Pericardium fibroblast (primary cell): ENCODE measurements around the gene ARID5A. TPM values are rescaled to one million over a fixed set of nuclear protein-coding genes. Genes with fewer than 3 reads are reported as not detected.

Experiments used
- total RNA-seq: library from RNA; depleted of rRNA; stranded (reverse); fragments of >200 nt; gene quantifications from 2 replicates; pipeline ENCODE4 v1.2.3, GENCODE V29; 2015

ARID5A gene, protein sequence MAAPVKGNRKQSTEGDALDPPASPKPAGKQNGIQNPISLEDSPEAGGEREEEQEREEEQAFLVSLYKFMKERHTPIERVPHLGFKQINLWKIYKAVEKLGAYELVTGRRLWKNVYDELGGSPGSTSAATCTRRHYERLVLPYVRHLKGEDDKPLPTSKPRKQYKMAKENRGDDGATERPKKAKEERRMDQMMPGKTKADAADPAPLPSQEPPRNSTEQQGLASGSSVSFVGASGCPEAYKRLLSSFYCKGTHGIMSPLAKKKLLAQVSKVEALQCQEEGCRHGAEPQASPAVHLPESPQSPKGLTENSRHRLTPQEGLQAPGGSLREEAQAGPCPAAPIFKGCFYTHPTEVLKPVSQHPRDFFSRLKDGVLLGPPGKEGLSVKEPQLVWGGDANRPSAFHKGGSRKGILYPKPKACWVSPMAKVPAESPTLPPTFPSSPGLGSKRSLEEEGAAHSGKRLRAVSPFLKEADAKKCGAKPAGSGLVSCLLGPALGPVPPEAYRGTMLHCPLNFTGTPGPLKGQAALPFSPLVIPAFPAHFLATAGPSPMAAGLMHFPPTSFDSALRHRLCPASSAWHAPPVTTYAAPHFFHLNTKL
- 6.1 and 8.3 TPM in 2 replicates for total RNA-seq

DNA sequence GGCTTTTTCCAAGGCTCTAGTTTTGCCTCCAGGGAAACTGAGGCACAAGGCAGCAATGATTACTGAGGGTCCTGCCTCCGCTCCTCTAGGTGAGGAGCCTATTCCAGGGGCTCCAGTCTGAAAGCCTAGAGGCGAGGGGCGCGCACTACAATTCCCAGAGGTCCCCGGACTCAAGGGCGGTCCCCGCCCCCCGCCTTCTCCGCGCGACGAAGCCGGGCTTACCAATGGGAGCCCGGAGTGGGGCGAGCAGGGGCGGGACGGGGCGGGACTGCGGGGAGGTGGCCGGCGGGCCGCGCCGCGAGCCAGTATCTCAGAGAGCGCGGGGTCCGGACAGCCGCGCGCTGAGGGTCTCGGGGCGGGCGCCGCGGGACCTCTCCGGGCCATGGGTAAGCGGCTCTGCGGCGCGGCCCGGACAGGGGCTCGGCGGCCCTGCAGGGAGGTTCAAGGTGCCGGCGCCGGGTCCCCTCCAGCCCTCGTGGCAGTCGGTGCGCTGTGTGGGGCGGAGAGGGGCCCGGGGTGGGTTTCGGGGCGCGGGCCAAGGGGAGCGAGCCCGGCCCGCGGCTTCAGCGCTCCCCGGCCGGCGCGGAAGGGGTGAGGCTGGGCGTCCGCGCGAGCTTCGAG, at the start of gene ARID5A:
ARID5A (plus strand) TSS at position 308 of the 621 bp plus-strand sequence; CDS start at position 383, 75 bp downstream.

DNA sequence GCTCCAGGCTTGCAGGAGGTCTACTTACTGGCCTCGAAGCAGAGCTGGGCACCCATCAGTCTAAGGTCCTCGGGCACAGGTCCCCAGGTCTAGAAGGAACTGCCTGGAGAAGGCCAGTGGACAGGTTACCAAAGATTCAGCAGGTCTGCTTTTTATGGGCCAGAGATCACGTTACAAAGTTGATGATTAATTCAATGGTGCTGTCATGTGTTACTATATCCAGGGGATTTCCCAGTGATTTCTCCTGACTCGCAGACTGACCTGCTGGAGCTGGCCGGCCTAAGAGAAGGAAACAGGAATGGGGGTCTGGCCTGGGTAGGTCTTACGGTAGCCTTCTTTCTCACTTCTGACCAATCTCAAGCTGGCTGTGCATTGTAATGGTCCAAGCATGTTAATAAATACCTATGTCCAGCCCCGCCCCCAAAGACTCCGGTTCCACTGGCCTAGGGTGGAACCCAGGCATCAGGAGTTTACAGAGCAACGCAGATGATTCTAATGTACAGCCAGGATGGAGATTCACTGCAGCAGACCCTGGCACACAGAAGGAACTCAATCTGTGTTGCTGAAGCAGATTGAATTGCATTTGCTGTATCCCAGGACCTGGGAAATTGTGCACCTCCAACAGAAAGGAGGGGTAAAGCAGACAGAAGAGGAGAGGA, 31.2 kb upstream of the ARID5A start, which contains the start of gene NEURL3:
NEURL3 (minus strand) TSS at position 127 of the 659 bp plus-strand sequence; CDS start at position 56, 71 bp downstream.

Other genes with a start within 250 kb of the ARID5A start
- gene SNRNP200, start 231.2 kb upstream of the ARID5A start, total RNA-seq = 46.4 and 49.2 TPM in 2 replicates
- gene ITPRIPL1, start 211.4 kb upstream of the ARID5A start, total RNA-seq = 0.34 and 0.35 TPM in 2 replicates
- 0.23 and 1.8 TPM in 2 replicates for gene NCAPH, start 201.0 kb upstream of the ARID5A start, total RNA-seq
- gene NEURL3, start 31.4 kb upstream of the ARID5A start, total RNA-seq = not detected in 2 replicates
- 24.6 and 26.3 TPM in 2 replicates for gene KANSL3, start 101.6 kb downstream of the ARID5A start, total RNA-seq
- under 0.01 TPM in 1 of 2 replicates, not detected in the other for gene FER1L5, start 106.0 kb downstream of the ARID5A start, total RNA-seq
- 13.0 and 19.4 TPM in 2 replicates for gene LMAN2L, start 203.3 kb downstream of the ARID5A start, total RNA-seq
- 2.5 and 3.3 TPM in 2 replicates for gene CNNM4, start 224.2 kb downstream of the ARID5A start, total RNA-seq